Panc1 (cell line): ENCODE results near the gene GTF3C5. TPM values are rescaled to one million over a fixed set of nuclear protein-coding genes. Genes with fewer than 3 reads are reported as not detected.

Source experiments
- ATAC-seq: fragments of 200-7000 bp; cut with Tn5 transposase; 2 replicates; pipeline ENCODE4 v1.9.1; 2020; ENCODE audit warnings: mild to moderate bottlenecking, moderate library complexity
- BruUV-seq: library from RNA; stranded (reverse); fragments of 400-500 nt; replicated peaks from 2 replicates; lab custom pipeline; 2021; lab: Mats Ljungman, UMichigan
- CTCF ChIA-PET: fragments of 300-600 bp; sonication (Branson Sonifier 250); formaldehyde crosslinking; loops from one replicate; lab custom pipeline; 2022; ENCODE audit warnings: antibody characterized with exemption; lab: Charles Lee
- POLR2A ChIA-PET: fragments of 300-600 bp; sonication (Branson Sonifier 250); formaldehyde crosslinking; loops from one replicate; lab custom pipeline; 2022; ENCODE audit warnings: antibody characterized with exemption; lab: Charles Lee
- DNase-seq: peaks from one replicate; pipeline ENCODE4 v3.0.0-alpha.2; 2010; ENCODE audit warnings: low read depth, low spot score
- H3K27ac ChIP-seq: 2 replicates; pipeline ENCODE4 v1.5.1; 2011; ENCODE audit warnings: mild to moderate bottlenecking, low read length, inconsistent platforms
- H3K27me3 ChIP-seq: fragments of 200-500 bp; sonication (Bioruptor generic); 2 replicates; pipeline ENCODE4 v1.6.0; 2014; ENCODE audit warnings: low read length, inconsistent platforms; ENCODE audit not compliant: control insufficient read depth, insufficient read depth
- H3K36me3 ChIP-seq: fragments of 200-500 bp; sonication (Bioruptor generic); 2 replicates; pipeline ENCODE4 v1.5.1; 2014; ENCODE audit warnings: inconsistent platforms, mild to moderate bottlenecking, low read length, moderate library complexity; ENCODE audit not compliant: control insufficient read depth, insufficient read depth
- H3K4me1 ChIP-seq: 2 replicates; pipeline ENCODE4 v1.5.1; 2011; ENCODE audit warnings: inconsistent platforms, mild to moderate bottlenecking, low read length, moderate library complexity; ENCODE audit not compliant: control insufficient read depth, insufficient read depth
- H3K4me3 ChIP-seq, 2 experiments: 2 replicates each; pipeline ENCODE4 v1.5.1; 2011 to 2012; ENCODE audit warnings: low read depth in 2 of 2, low read length in 2 of 2, mild to moderate bottlenecking in 2 of 2, inconsistent platforms in 1 of 2, moderate library complexity in 1 of 2
- H3K9me3 ChIP-seq: fragments of 200-500 bp; sonication (Bioruptor generic); 2 replicates; pipeline ENCODE4 v1.5.1; 2014; ENCODE audit warnings: low read depth, mild to moderate bottlenecking, inconsistent platforms, low read length, moderate library complexity; ENCODE audit not compliant: control insufficient read depth, insufficient read depth
- CTCF ChIP-seq: fragments of 450-650 bp; IDR thresholded peaks from 2 replicates; pipeline ENCODE4 v1.5.1; 2017; ENCODE audit warnings: mild to moderate bottlenecking
- POLR2AphosphoS5 ChIP-seq: IDR thresholded peaks from 2 replicates; pipeline ENCODE4 v1.6.1; 2012; ENCODE audit warnings: mild to moderate bottlenecking, low read depth, low read length, moderate library complexity
- REST ChIP-seq, 2 experiments: IDR thresholded peaks; 2 replicates each; pipeline ENCODE4 v1.6.1; 2011 to 2012; ENCODE audit warnings: low read depth in 2 of 2, control low read depth in 1 of 2, low read length in 1 of 2, mild to moderate bottlenecking in 1 of 2, moderate library complexity in 1 of 2; ENCODE audit not compliant: insufficient read depth in 1 of 2
- SIN3A ChIP-seq: IDR thresholded peaks from 2 replicates; pipeline ENCODE4 v1.6.1; 2012; ENCODE audit warnings: low read depth, mild to moderate bottlenecking, low read length, moderate library complexity, borderline replicate concordance; ENCODE audit not compliant: insufficient read depth
- TCF7L2 ChIP-seq: IDR thresholded peaks from 2 replicates; pipeline ENCODE4 v1.6.1; 2011; ENCODE audit warnings: mild to moderate bottlenecking, low read depth, low read length, inconsistent platforms
- in situ Hi-C: cut with HindIII; loops from 2 replicates; pipeline ENCODE4 v1.10.0; 2016; ENCODE audit warnings: low sequenced_read_pairs, low pct_unique_long_range_greater_than_20kb
- intact Hi-C: fragments of 100-400 bp; cut with micrococcal nuclease; formaldehyde crosslinking; loops from one replicate; pipeline ENCODE4 v1.10.0; 2022; ENCODE audit not compliant: unreplicated experiment
- total RNA-seq: library from RNA; stranded (reverse); gene quantifications from one replicate; pipeline ENCODE4 v1.2.1, GENCODE V29; 2021; ENCODE audit not compliant: unreplicated experiment

The GTF3C5 gene
- total RNA-seq, 1 experiment from 2014 or later, result 47.7 TPM

GRCh38 chr9:132991351-132992300, 39.2 kb upstream of the GTF3C5 start:
- TF ChIP-seq POLR2AphosphoS5 (no peak), REST (IDR thresholded peaks at IDR 0.05; ENCODE audit: insufficient read depth in 1 of 2, low read depth in 2 of 2, low read length in 1 of 2) (no peak), SIN3A (no peak), TCF7L2 (no peak), CTCF (no peak)
- Histone ChIP-seq H3K27me3 (no peaks in the 10 kb centered on the region), H3K4me1 (no peaks in the 10 kb centered on the region), H3K9me3 (no peaks in the 10 kb centered on the region), H3K4me3 (no peak overlapping the region), H3K36me3 (no peaks in the 10 kb centered on the region), H3K27ac (no peak overlapping the region)
- ChIA-PET POLR2A (no interaction called here), CTCF (interaction anchor here (0.6 kb wide), 1 partner anchor 32 kb away, joined by 3 read pairs; no protein-coding TSS in a partner anchor)
- intact Hi-C loops (no loop called here), in situ Hi-C loops (no loop called here)
- ATAC-seq, result no peak
- DNase-seq, result no peak
- no TSS peak for BruUV-seq

- H3K27me3 ChIP-seq, result no peaks in the 10 kb centered on the region
- H3K4me1 ChIP-seq, result no peaks in the 10 kb centered on the region
- no peak overlapping the region for H3K4me3 ChIP-seq
- ATAC-seq, result no peak
- POLR2A ChIA-PET, result no interaction called here
- no peaks in the 10 kb centered on the region for H3K9me3 ChIP-seq
- BruUV-seq, result no TSS peak
- in situ Hi-C loops (no loop called here), intact Hi-C loops (no loop called here)
- CTCF ChIA-PET, result no interaction called here
- no peak for DNase-seq
- no peak overlapping the region for H3K27ac ChIP-seq
- H3K36me3 ChIP-seq, result no peaks in the 10 kb centered on the region
- TF ChIP-seq SIN3A (no peak), REST (IDR thresholded peaks at IDR 0.05; ENCODE audit: insufficient read depth in 1 of 2, low read depth in 2 of 2, low read length in 1 of 2) (no peak), TCF7L2 (no peak), POLR2AphosphoS5 (no peak), CTCF (no peak)
Measured at GRCh38 chr9:132993511-132993939, 37.3 kb upstream of the GTF3C5 start.
